ENCODE data around the gene RTN3. TPM values are rescaled to one million over a fixed set of nuclear protein-coding genes. Genes with fewer than 3 reads are reported as not detected.
"Not testable (repeated sequence)": the region's sequence is repeated elsewhere in the genome, so short reads cannot be mapped to it uniquely, and the experiment has no call there.

RTN3 gene
- polyA plus RNA-seq, 4 donors: 27.3 to 101 (median 69.5) TPM

GRCh38 chr11:63767267-63767564, 85.9 kb downstream of the RTN3 start:
- Histone ChIP-seq H3K36me3 (ENCODE audit: control insufficient read depth in 3 of 3, insufficient read depth in 2 of 3, low read depth in 1 of 3, low read length in 3 of 3) (peaks cover 0 to 49% (median 0%) of the 10 kb centered on the region in 3 donors), H3K4me3 (ENCODE audit: low read depth in 1 of 3, low read length in 3 of 3) (peak overlapping the region in 2 of 3 donors; percentile 79 to 81), H3K27ac (ENCODE audit: low read depth in 1 of 3, low read length in 2 of 3) (peak overlapping the region in 2 of 3 donors; percentile 72 to 84), H3K4me1 (ENCODE audit: control insufficient read depth in 3 of 3, insufficient read depth in 2 of 3, low read depth in 1 of 3, low read length in 2 of 3) (peaks cover 2 to 45% (median 2%) of the 10 kb centered on the region in 3 donors), H3K27me3 (ENCODE audit: control insufficient read depth in 3 of 3, insufficient read depth in 3 of 3, low read length in 3 of 3) (no peaks in the 10 kb centered on the region), H3K9me3 (ENCODE audit: control insufficient read depth in 2 of 2, insufficient read depth in 1 of 2, low read depth in 1 of 2, low read length in 1 of 2) (no peaks in the 10 kb centered on the region)
- FAIRE-seq: no peak
- no peak for DNase-seq
- 10 to 18% (median 15%) methylated on average over 4 of the region's 4 CpGs for WGBS, 3 donors

GRCh38 chr11:63767565-63768236, 86.4 kb downstream of the RTN3 start:
- peak in 1 of 2 donors; percentile 84 for DNase-seq
- H3K4me1 ChIP-seq (ENCODE audit: control insufficient read depth in 3 of 3, insufficient read depth in 2 of 3, low read depth in 1 of 3, low read length in 2 of 3): peaks cover 2 to 41% (median 2%) of the 10 kb centered on the region in 3 donors
- H3K36me3 ChIP-seq (ENCODE audit: control insufficient read depth in 3 of 3, insufficient read depth in 2 of 3, low read depth in 1 of 3, low read length in 3 of 3): peaks cover 0 to 44% (median 0%) of the 10 kb centered on the region in 3 donors
- no peaks in the 10 kb centered on the region for H3K9me3 ChIP-seq (ENCODE audit: control insufficient read depth in 2 of 2, insufficient read depth in 1 of 2, low read depth in 1 of 2, low read length in 1 of 2)
- FAIRE-seq: no peak
- 0 to 1% (median 0%) methylated on average over 29 to 34 of the region's 34 CpGs for WGBS, 3 donors
- H3K27me3 ChIP-seq (ENCODE audit: control insufficient read depth in 3 of 3, insufficient read depth in 3 of 3, low read length in 3 of 3): no peaks in the 10 kb centered on the region
- peak overlapping the region; percentile 78 to 81 (median 79) for H3K4me3 ChIP-seq (ENCODE audit: low read depth in 1 of 3, low read length in 3 of 3)
- H3K27ac ChIP-seq (ENCODE audit: low read depth in 1 of 3, low read length in 2 of 3): peak overlapping the region in 2 of 3 donors; percentile 72 to 84

DNA sequence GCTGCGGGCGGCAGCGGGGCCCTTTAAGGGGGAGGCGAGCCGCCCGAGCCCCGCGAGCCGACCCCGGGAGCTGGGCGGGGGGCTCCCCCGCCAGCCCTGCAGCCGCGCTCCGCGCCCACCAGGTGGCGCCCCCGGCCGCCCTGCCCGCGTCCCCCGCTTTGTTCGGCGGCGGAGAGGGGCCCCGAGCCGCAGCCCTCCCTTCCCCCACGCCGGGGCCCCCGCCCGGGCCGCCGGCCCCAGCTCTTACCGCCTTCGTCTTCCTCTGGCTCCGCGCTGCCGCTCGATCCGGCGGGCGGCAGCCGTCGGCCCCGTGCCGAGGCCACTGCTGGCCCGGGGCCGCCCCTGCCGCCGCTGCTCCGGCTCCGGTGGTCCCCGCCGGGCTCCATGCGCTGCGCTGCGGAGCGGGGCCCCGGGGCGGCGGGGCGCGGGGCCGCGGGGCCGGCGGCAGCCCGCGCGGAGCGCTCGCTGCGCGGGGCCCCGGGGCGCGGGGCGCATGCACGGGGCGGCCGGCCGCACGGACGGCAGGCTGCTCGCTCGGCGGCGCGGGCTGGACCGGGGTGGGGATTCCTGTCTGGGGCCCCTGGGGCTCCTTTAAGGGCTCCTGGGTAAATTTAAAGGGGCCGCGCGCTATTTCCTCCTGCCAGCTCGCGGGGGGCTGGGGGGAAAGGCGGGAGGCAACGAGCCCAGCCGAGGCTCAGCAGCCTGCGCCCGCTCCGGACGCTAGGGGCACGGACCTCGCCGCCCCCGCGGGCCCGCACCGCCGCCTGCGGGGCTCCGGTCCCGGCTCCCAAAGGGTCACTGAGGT, 87.1 kb downstream of the RTN3 start, which contains the start of gene ZFTA:
Gene ZFTA (minus strand): TSS at position 539 of the 805 bp plus-strand sequence. CDS start 153 bp downstream, at position 386.
- Histone ChIP-seq H3K4me1 (ENCODE audit: control insufficient read depth in 3 of 3, insufficient read depth in 2 of 3, low read depth in 1 of 3, low read length in 2 of 3) (peaks cover 2 to 37% (median 2%) of the 10 kb centered on the region in 3 donors), H3K27me3 (ENCODE audit: control insufficient read depth in 3 of 3, insufficient read depth in 3 of 3, low read length in 3 of 3) (no peaks in the 10 kb centered on the region), H3K27ac (ENCODE audit: low read depth in 1 of 3, low read length in 2 of 3) (peak within 1 kb of the TSS in 2 of 3 donors; percentile 72 to 84), H3K9me3 (ENCODE audit: control insufficient read depth in 2 of 2, insufficient read depth in 1 of 2, low read depth in 1 of 2, low read length in 1 of 2) (no peaks in the 10 kb centered on the region), H3K4me3 (ENCODE audit: low read depth in 1 of 3, low read length in 3 of 3) (peak within 1 kb of the TSS; percentile 78 to 81 (median 79)), H3K36me3 (ENCODE audit: control insufficient read depth in 3 of 3, insufficient read depth in 2 of 3, low read depth in 1 of 3, low read length in 3 of 3) (peaks cover 0 to 39% (median 0%) of the 10 kb centered on the region in 3 donors)
- FAIRE-seq (no peak), DNase-seq (peak; percentile 31 to 88)
- WGBS, 3 donors: 0% methylated on average over 56 to 113 of the region's 113 CpGs

- Histone ChIP-seq H3K27me3 (ENCODE audit: control insufficient read depth in 3 of 3, insufficient read depth in 3 of 3, low read length in 3 of 3) (no peaks in the 10 kb centered on the region), H3K36me3 (ENCODE audit: control insufficient read depth in 3 of 3, insufficient read depth in 2 of 3, low read depth in 1 of 3, low read length in 3 of 3) (peaks cover 0 to 35% (median 0%) of the 10 kb centered on the region in 3 donors), H3K4me1 (ENCODE audit: control insufficient read depth in 3 of 3, insufficient read depth in 2 of 3, low read depth in 1 of 3, low read length in 2 of 3) (peaks cover 2 to 37% (median 2%) of the 10 kb centered on the region in 3 donors), H3K4me3 (ENCODE audit: low read depth in 1 of 3, low read length in 3 of 3) (peak overlapping the region; percentile 53 to 79 (median 78)), H3K9me3 (ENCODE audit: control insufficient read depth in 2 of 2, insufficient read depth in 1 of 2, low read depth in 1 of 2, low read length in 1 of 2) (no peaks in the 10 kb centered on the region), H3K27ac (ENCODE audit: low read depth in 1 of 3, low read length in 2 of 3) (peak overlapping the region in 2 of 3 donors; percentile 8 to 51)
- FAIRE-seq (no peak), DNase-seq (peak in 1 of 2 donors; percentile 82)
- 0 to 1% (median 1%) methylated on average over 27 to 82 of the region's 82 CpGs for WGBS, 3 donors
Observed at GRCh38 chr11:63769042-63769713, 87.9 kb downstream of the RTN3 start.

DNA sequence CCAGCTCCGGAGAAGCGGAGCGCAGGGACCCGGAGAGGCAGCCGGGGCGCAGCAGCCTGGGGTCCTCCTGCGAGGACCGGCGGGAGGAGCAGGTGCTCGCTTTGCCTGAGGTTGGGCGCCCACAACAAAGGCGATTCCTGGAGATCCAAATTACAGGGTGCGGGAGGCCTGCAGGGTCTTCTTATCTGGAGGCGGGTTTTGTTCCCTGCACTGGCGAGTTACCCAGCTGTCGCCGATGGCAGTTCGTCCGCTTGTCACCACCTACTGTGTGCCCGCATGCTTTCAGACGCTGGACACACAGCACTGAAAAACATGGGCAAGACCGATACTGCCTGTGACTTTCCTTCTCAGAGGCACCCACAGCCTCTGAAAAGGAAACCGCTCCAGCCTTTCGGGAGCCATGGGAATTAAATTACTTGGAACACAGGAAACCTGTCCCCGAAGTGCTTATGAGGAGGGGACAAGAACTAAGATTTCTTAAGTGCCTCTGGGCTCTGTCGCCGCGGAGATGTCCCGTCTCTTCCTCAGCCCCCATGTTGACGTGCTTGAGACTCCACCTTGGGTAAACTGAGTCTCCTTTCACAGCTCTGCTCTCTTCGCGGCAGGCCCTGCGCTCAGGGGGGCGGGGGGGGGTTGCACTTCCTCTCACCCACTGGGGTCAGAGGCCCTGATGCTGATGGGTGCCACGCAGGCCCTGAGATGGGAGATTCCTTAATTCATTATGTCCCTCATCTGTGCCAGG, 88.6 kb downstream of the RTN3 start:
- FAIRE-seq (no peak), DNase-seq (peak in 1 of 2 donors; percentile 68)
- peak overlapping the region; percentile 53 to 79 (median 78) for H3K4me3 ChIP-seq (ENCODE audit: low read depth in 1 of 3, low read length in 3 of 3)
- peaks cover 2 to 31% (median 2%) of the 10 kb centered on the region in 3 donors for H3K4me1 ChIP-seq (ENCODE audit: control insufficient read depth in 3 of 3, insufficient read depth in 2 of 3, low read depth in 1 of 3, low read length in 2 of 3)
- WGBS, 3 donors: 15 to 19% (median 16%) methylated on average over 32 to 35 of the region's 35 CpGs
- H3K9me3 ChIP-seq (ENCODE audit: control insufficient read depth in 2 of 2, insufficient read depth in 1 of 2, low read depth in 1 of 2, low read length in 1 of 2): no peaks in the 10 kb centered on the region
- no peaks in the 10 kb centered on the region for H3K27me3 ChIP-seq (ENCODE audit: control insufficient read depth in 3 of 3, insufficient read depth in 3 of 3, low read length in 3 of 3)
- peak overlapping the region in 1 of 3 donors; percentile 9 for H3K27ac ChIP-seq (ENCODE audit: low read depth in 1 of 3, low read length in 2 of 3)
- H3K36me3 ChIP-seq (ENCODE audit: control insufficient read depth in 3 of 3, insufficient read depth in 2 of 3, low read depth in 1 of 3, low read length in 3 of 3): peaks cover 0 to 28% (median 0%) of the 10 kb centered on the region in 3 donors

DNA sequence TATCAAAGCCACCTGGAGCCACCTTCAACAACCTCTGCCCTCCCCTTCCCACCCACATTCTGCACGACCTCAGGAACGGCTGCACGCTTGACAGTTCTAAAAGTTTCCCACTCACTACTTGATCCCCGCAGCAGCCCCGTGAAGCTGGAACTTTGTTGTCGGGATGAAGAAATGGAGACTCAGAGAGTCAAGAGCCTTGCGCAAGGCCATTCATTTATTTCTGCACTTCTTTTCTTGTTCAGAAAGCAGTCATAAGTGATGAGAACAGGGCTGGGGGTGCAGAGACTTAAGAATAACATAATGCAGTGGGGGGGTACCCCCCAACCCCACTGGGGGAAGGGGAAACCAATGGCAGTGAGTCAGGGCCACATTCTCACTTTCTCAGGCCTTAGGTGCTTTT, 89.5 kb downstream of the RTN3 start:
- DNase-seq (peak in 1 of 2 donors; percentile 13), FAIRE-seq (no peak)
- Histone ChIP-seq H3K9me3 (ENCODE audit: control insufficient read depth in 2 of 2, insufficient read depth in 1 of 2, low read depth in 1 of 2, low read length in 1 of 2) (no peaks in the 10 kb centered on the region), H3K27me3 (ENCODE audit: control insufficient read depth in 3 of 3, insufficient read depth in 3 of 3, low read length in 3 of 3) (no peaks in the 10 kb centered on the region), H3K27ac (ENCODE audit: low read depth in 1 of 3, low read length in 2 of 3) (no peak overlapping the region), H3K36me3 (ENCODE audit: control insufficient read depth in 3 of 3, insufficient read depth in 2 of 3, low read depth in 1 of 3, low read length in 3 of 3) (peaks cover 0 to 19% (median 0%) of the 10 kb centered on the region in 3 donors), H3K4me1 (ENCODE audit: control insufficient read depth in 3 of 3, insufficient read depth in 2 of 3, low read depth in 1 of 3, low read length in 2 of 3) (peaks cover 0 to 26% (median 2%) of the 10 kb centered on the region in 3 donors), H3K4me3 (ENCODE audit: low read depth in 1 of 3, low read length in 3 of 3) (no peak overlapping the region)
- WGBS, 3 donors: 84 to 85% (median 84%) methylated on average over 7 of the region's 7 CpGs

- not testable (repeated sequence) for H3K9me3 ChIP-seq (ENCODE audit: control insufficient read depth in 2 of 2, insufficient read depth in 1 of 2, low read depth in 1 of 2, low read length in 1 of 2); H3K4me3 ChIP-seq (ENCODE audit: low read depth in 1 of 3, low read length in 3 of 3); DNase-seq; H3K36me3 ChIP-seq (ENCODE audit: control insufficient read depth in 3 of 3, insufficient read depth in 2 of 3, low read depth in 1 of 3, low read length in 3 of 3); FAIRE-seq; H3K27ac ChIP-seq (ENCODE audit: low read depth in 1 of 3, low read length in 2 of 3); H3K27me3 ChIP-seq (ENCODE audit: control insufficient read depth in 3 of 3, insufficient read depth in 3 of 3, low read length in 3 of 3)
- WGBS, 3 donors: 89 to 93% (median 92%) methylated on average over 2 of the region's 2 CpGs
- H3K4me1 ChIP-seq (ENCODE audit: control insufficient read depth in 3 of 3, insufficient read depth in 2 of 3, low read depth in 1 of 3, low read length in 2 of 3): peaks cover 0 to 17% (median 0%) of the 10 kb centered on the region in 3 donors
Observed at GRCh38 chr11:63771741-63772318, 90.5 kb downstream of the RTN3 start.
